Mesenchymal stem cell (in vitro differentiated cells and primary cell): ENCODE results near the gene PURA.

ENCODE experiments used
- DNase-seq: peaks from one replicate; pipeline ENCODE4 v3.0.0-alpha.2; 2013
- H2AFZ ChIP-seq: one replicate; pipeline ENCODE4 v1.6.1; 2013; ENCODE audit warnings: low read depth, mild to moderate bottlenecking, control low read depth, inconsistent platforms, low read length, moderate library complexity
- H2AK5ac ChIP-seq: 2 replicates; pipeline ENCODE4 v1.6.1; 2013; ENCODE audit warnings: low read length, moderate library complexity, mild to moderate bottlenecking, inconsistent platforms; ENCODE audit not compliant: severe bottlenecking
- H2BK120ac ChIP-seq: one replicate; pipeline ENCODE4 v1.6.1; 2013; ENCODE audit warnings: low read depth, mild to moderate bottlenecking, inconsistent platforms, low read length, moderate library complexity
- H2BK12ac ChIP-seq, 2 experiments: one replicate each; pipeline ENCODE4 v1.6.1; 2013; ENCODE audit warnings: inconsistent platforms in 2 of 2, low read length in 2 of 2, mild to moderate bottlenecking in 2 of 2, moderate library complexity in 2 of 2, control low read depth in 1 of 2
- H2BK15ac ChIP-seq: one replicate; pipeline ENCODE4 v1.6.1; 2013; ENCODE audit warnings: mild to moderate bottlenecking, low read depth, inconsistent platforms; ENCODE audit not compliant: poor library complexity, severe bottlenecking
- H2BK5ac ChIP-seq: 2 replicates; pipeline ENCODE4 v1.6.1; 2013; ENCODE audit warnings: low read depth, mild to moderate bottlenecking, low read length, control low read depth, inconsistent platforms; ENCODE audit not compliant: poor library complexity, severe bottlenecking
- H3K14ac ChIP-seq, 2 experiments: one replicate each; pipeline ENCODE4 v1.6.1; 2013; ENCODE audit warnings: inconsistent platforms in 2 of 2, low read length in 2 of 2, control low read depth in 1 of 2, mild to moderate bottlenecking in 1 of 2, moderate library complexity in 1 of 2
- H3K18ac ChIP-seq, 2 experiments: one replicate each; pipeline ENCODE4 v1.6.1; 2013; ENCODE audit warnings: inconsistent platforms in 2 of 2, low read length in 2 of 2, control low read depth in 1 of 2, low read depth in 1 of 2, mild to moderate bottlenecking in 1 of 2
- H3K23ac ChIP-seq, 2 experiments: one replicate each; pipeline ENCODE4 v1.6.1; 2013; ENCODE audit warnings: inconsistent platforms in 2 of 2, low read length in 2 of 2, mild to moderate bottlenecking in 2 of 2, moderate library complexity in 2 of 2, control low read depth in 1 of 2
- H3K27ac ChIP-seq: 2 replicates; pipeline ENCODE4 v1.5.1; 2013; ENCODE audit warnings: mild to moderate bottlenecking, moderate library complexity, low read length, control low read depth, inconsistent platforms; ENCODE audit not compliant: poor library complexity, severe bottlenecking
- H3K27me3 ChIP-seq, 2 experiments: 2 replicates each; pipeline versions ENCODE4 v1.6.1 to v1.7.0; 2013; ENCODE audit warnings: low read length in 2 of 2, mild to moderate bottlenecking in 2 of 2, moderate library complexity in 2 of 2, control low read depth in 1 of 2, inconsistent platforms in 1 of 2; ENCODE audit not compliant: control insufficient read depth in 1 of 2, insufficient read depth in 1 of 2
- H3K36me3 ChIP-seq, 2 experiments: 2 replicates each; pipeline versions ENCODE4 v1.6.1 to v1.7.0; 2013; ENCODE audit warnings: low read length in 2 of 2, control low read depth in 1 of 2, inconsistent platforms in 1 of 2, low read depth in 1 of 2, mild to moderate bottlenecking in 1 of 2; ENCODE audit not compliant: insufficient read depth in 2 of 2, control insufficient read depth in 1 of 2
- H3K4ac ChIP-seq, 2 experiments: one replicate each; pipeline ENCODE4 v1.6.1; 2013; ENCODE audit warnings: inconsistent platforms in 2 of 2, low read length in 2 of 2, mild to moderate bottlenecking in 2 of 2, moderate library complexity in 2 of 2, control low read depth in 1 of 2, low read depth in 1 of 2
- H3K4me1 ChIP-seq: 2 replicates; pipeline ENCODE4 v1.6.1; 2013; ENCODE audit warnings: low read depth, low read length, control low read depth; ENCODE audit not compliant: control insufficient read depth, insufficient read depth
- H3K4me2 ChIP-seq: 2 replicates; pipeline ENCODE4 v1.6.1; 2013; ENCODE audit warnings: low read length, mild to moderate bottlenecking, inconsistent platforms; ENCODE audit not compliant: poor library complexity, severe bottlenecking
- H3K4me3 ChIP-seq, 2 experiments: 2 replicates each; pipeline versions ENCODE4 v1.5.1 to v1.7.0; 2013; ENCODE audit warnings: low read length in 2 of 2, mild to moderate bottlenecking in 2 of 2, control low read depth in 1 of 2, low read depth in 1 of 2; ENCODE audit not compliant: insufficient read depth in 1 of 2
- H3K79me1 ChIP-seq: replicated peaks from 2 replicates; pipeline ENCODE4 v1.6.1; 2013; ENCODE audit warnings: mild to moderate bottlenecking, control low read depth, low read length, inconsistent platforms; ENCODE audit not compliant: poor library complexity, severe bottlenecking
- H3K9ac ChIP-seq: 2 replicates; pipeline ENCODE4 v1.7.0; 2013; ENCODE audit warnings: mild to moderate bottlenecking, low read length, moderate library complexity
- H3K9me3 ChIP-seq: 2 replicates; pipeline ENCODE4 v1.7.0; 2013; ENCODE audit warnings: mild to moderate bottlenecking, low read length; ENCODE audit not compliant: control insufficient read depth
- H4K8ac ChIP-seq: one replicate; pipeline ENCODE4 v1.6.1; 2013; ENCODE audit warnings: inconsistent platforms, mild to moderate bottlenecking, low read length, moderate library complexity
- H4K91ac ChIP-seq: one replicate; pipeline ENCODE4 v1.6.1; 2013; ENCODE audit warnings: mild to moderate bottlenecking, low read length, inconsistent platforms
- WGBS: methylation state at CpG from one replicate; pipeline ENCODE4 v1.1.7; 2013; ENCODE audit warnings: mixed read lengths; 5-methylcytosine and 5-hydroxymethylcytosine counted together

PURA gene

DNA sequence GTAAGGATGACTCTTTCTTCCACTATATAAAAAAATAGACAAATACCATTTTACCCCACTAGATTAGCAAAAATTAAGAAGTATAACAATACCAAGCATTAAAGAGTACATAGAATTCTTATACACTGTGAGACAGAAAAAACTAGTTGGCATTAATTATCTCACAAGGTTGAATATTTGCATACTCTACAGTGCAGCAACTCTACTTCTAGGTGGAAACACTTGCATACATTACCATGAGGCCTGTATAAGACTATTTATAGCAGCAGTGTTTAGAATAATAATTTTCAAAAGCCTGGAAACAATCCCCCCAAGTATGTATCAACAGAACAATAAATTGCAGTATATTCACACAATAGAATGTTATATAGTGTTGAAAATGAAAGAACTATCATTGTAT lies 19.0 kb upstream of the PURA start:
- H3K4me3 ChIP-seq = no peak overlapping the region
- H2BK120ac ChIP-seq = no peak overlapping the region
- H2BK15ac ChIP-seq = no peak overlapping the region
- H3K36me3 ChIP-seq = no peaks in the 10 kb centered on the region
- H3K4ac ChIP-seq = no peak overlapping the region
- H2BK5ac ChIP-seq = no peak overlapping the region
- no peak overlapping the region for H2AK5ac ChIP-seq
- H3K27ac ChIP-seq = no peak overlapping the region
- peaks cover 21% of the 10 kb centered on the region for H3K9me3 ChIP-seq
- no peak overlapping the region for H3K9ac ChIP-seq
- H3K14ac ChIP-seq = no peak overlapping the region
- H3K27me3 ChIP-seq = peaks cover 0 to 15% of the 10 kb centered on the region in 2 experiments
- H3K79me1 ChIP-seq = no peaks in the 10 kb centered on the region
- H2AFZ ChIP-seq = no peak overlapping the region
- no peaks in the 10 kb centered on the region for H3K4me1 ChIP-seq
- no peak overlapping the region for H3K23ac ChIP-seq
- no peak overlapping the region for H4K91ac ChIP-seq
- no peak for DNase-seq
- no peak overlapping the region for H3K18ac ChIP-seq
- H3K4me2 ChIP-seq = no peak overlapping the region
- H2BK12ac ChIP-seq = no peak overlapping the region
- no peak overlapping the region for H4K8ac ChIP-seq

DNA sequence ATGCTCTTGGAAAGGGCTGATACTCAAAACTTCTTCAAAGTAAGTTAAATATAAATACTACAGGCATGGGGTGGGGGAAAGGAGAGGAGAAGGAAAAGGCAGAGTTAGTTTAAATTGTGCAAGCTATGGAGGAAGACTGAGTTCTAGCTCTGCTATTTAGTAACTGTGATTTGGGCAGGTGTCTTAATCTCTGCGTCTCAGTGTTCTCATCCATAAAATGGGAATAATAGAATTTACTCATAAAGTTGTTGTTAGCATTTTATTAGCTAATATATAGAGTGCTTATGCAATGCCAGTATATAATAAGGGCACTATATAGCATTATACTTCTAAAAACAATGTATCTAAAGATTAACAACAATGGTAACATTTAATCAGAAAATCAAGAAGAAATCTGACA lies 12.7 kb upstream of the PURA start:
- H3K4me1 ChIP-seq = no peaks in the 10 kb centered on the region
- no peak overlapping the region for H3K23ac ChIP-seq
- H2BK12ac ChIP-seq = no peak overlapping the region
- peaks cover 0 to 16% of the 10 kb centered on the region in 2 experiments for H3K27me3 ChIP-seq
- no peak overlapping the region for H2BK15ac ChIP-seq
- no peak overlapping the region for H4K8ac ChIP-seq
- DNase-seq = no peak
- H2AK5ac ChIP-seq = no peak overlapping the region
- no peaks in the 10 kb centered on the region for H3K36me3 ChIP-seq
- H4K91ac ChIP-seq = no peak overlapping the region
- WGBS = no CpG with 5 or more reads among the region's 1 CpG
- H3K18ac ChIP-seq = no peak overlapping the region
- no peak overlapping the region for H2BK5ac ChIP-seq
- no peak overlapping the region for H2AFZ ChIP-seq
- H3K4me3 ChIP-seq = no peak overlapping the region
- no peak overlapping the region for H3K4ac ChIP-seq
- no peak overlapping the region for H3K27ac ChIP-seq
- H3K9me3 ChIP-seq = no peaks in the 10 kb centered on the region
- no peak overlapping the region for H2BK120ac ChIP-seq
- H3K79me1 ChIP-seq = no peaks in the 10 kb centered on the region
- H3K4me2 ChIP-seq = no peak overlapping the region
- H3K9ac ChIP-seq = no peak overlapping the region
- no peak overlapping the region for H3K14ac ChIP-seq

DNA sequence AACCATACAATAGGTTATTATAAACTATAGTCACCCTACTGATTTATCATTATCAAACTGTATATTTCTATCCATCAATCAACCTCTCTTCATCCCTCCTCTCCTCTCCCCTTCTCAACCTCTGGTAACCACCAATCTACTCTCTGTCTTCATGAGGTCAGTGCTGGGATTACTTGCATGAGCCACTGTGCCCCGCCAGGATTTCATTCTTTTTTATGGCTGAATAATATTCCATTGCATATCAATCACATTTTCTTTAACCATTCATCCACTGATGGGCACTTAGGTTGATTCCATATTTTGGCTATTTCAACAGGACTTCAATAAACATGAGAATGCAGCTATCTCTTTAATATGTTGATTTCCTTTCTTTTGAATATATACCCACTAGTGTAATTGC lies 10.8 kb upstream of the PURA start:
- H2BK120ac ChIP-seq = no peak overlapping the region
- H2AFZ ChIP-seq = no peak overlapping the region
- no peaks in the 10 kb centered on the region for H3K9me3 ChIP-seq
- H4K8ac ChIP-seq = no peak overlapping the region
- no peak overlapping the region for H3K23ac ChIP-seq
- peaks cover 2% of the 10 kb centered on the region for H3K79me1 ChIP-seq
- no peak overlapping the region for H2BK12ac ChIP-seq
- no peak overlapping the region for H3K4ac ChIP-seq
- H3K27me3 ChIP-seq = peaks cover 0 to 17% of the 10 kb centered on the region in 2 experiments
- H4K91ac ChIP-seq = no peak overlapping the region
- DNase-seq = no peak
- no peak overlapping the region for H2BK15ac ChIP-seq
- no peak overlapping the region for H3K4me3 ChIP-seq
- H3K4me1 ChIP-seq = peaks cover 8% of the 10 kb centered on the region
- H3K18ac ChIP-seq = no peak overlapping the region
- H2BK5ac ChIP-seq = no peak overlapping the region
- H3K14ac ChIP-seq = no peak overlapping the region
- H3K9ac ChIP-seq = no peak overlapping the region
- no peak overlapping the region for H3K27ac ChIP-seq
- no peak overlapping the region for H3K4me2 ChIP-seq
- 68% methylated on average over 1 of the region's 1 CpG for WGBS
- H3K36me3 ChIP-seq = no peaks in the 10 kb centered on the region
- H2AK5ac ChIP-seq = no peak overlapping the region

DNA sequence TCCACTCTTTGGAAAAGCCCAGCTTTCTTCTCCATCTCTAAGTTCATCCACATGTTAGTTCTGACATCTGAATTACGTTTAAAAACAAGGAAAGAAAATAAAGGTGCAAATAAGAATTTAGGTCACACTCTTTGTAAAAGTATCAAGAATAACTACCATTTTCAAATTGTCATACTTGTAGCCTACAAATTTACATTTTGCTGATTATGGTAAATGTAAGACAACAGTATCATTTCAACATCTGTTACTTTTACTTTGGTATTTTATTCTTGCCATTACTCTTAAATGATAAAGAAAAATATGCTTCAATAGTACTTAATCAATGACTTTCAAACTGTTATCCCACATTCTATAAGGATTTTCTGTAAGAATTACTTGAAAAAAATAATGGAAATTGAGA lies 9.8 kb upstream of the PURA start:
- no peak overlapping the region for H3K4me2 ChIP-seq

More for the DNA sequence above, 9.8 kb upstream of the PURA start:
- no peak for DNase-seq
- no peak overlapping the region for H3K4me3 ChIP-seq
- H2BK120ac ChIP-seq = no peak overlapping the region
- no peak overlapping the region for H3K27ac ChIP-seq
- H3K4me1 ChIP-seq = peaks cover 17% of the 10 kb centered on the region
- no peak overlapping the region for H2AFZ ChIP-seq
- no peaks in the 10 kb centered on the region for H3K36me3 ChIP-seq
- peaks cover 10% of the 10 kb centered on the region for H3K79me1 ChIP-seq
- H3K18ac ChIP-seq = no peak overlapping the region
- no CpG with 5 or more reads among the region's 1 CpG for WGBS
- H2BK5ac ChIP-seq = no peak overlapping the region
- H2AK5ac ChIP-seq = no peak overlapping the region
- no peak overlapping the region for H3K4ac ChIP-seq
- H3K23ac ChIP-seq = no peak overlapping the region
- H3K14ac ChIP-seq = no peak overlapping the region
- no peak overlapping the region for H2BK12ac ChIP-seq
- H4K8ac ChIP-seq = no peak overlapping the region
- H2BK15ac ChIP-seq = no peak overlapping the region
- H3K27me3 ChIP-seq = peaks cover 0 to 27% of the 10 kb centered on the region in 2 experiments
- no peak overlapping the region for H3K9ac ChIP-seq
- H3K9me3 ChIP-seq = no peaks in the 10 kb centered on the region
- H4K91ac ChIP-seq = no peak overlapping the region
